ENCODE measurements around the gene ANXA7.

- TF ChIP-seq POLR2A (IDR thresholded peaks at IDR 0.05) = no peak
- no peak for TF ChIP-seq CTCF (IDR thresholded peaks at IDR 0.05)
These were observed 12.5 kb upstream of the ANXA7 start for GRCh38 chr10:73426318-73426717.

All from lower leg skin (tissue), 3 donors.